ENCODE results near the gene GP1BA.

The GP1BA gene

DNA sequence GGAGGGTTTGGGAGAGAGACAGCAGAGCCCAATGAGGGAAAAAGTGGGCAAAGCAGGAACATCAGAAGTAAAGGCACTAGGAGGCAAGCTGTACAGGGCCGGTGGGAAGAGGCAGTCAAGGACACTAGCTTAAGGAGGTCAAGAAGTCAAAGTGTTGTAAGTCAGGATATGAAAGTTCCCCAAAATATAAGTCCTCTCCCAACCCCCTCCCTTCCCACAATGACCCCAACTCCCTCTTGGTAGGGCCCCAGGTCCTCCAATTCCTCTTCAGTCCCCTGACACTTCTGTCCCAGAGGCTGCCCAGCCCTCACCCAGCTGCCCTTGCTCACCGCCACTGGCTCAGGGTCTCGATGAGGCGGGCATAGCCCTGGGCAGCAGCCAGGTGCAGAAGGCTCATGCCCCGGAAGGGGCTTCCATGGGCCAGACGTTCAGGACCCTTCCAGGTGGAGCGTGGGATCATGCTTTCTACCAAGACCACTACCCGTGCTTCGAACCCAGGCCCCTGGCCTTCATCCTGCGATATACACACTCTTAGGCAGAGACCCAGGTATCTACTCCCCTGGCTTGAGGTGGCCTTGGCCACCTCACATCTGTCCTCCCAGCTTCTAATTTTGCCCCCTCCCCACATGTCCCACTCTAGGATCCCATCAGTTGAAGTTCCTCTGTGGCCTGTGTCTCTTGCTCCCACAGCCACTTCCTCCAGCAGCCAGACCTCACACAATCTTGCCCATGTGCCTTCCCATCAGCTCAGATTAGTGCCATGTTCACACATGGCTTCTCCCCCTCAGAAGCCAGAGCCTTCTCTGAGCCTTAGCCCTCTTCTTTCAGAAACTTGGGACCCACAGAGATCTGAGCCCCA, 41.4 kb downstream of the GP1BA start:
- TF ChIP-seq, protein P1, sequence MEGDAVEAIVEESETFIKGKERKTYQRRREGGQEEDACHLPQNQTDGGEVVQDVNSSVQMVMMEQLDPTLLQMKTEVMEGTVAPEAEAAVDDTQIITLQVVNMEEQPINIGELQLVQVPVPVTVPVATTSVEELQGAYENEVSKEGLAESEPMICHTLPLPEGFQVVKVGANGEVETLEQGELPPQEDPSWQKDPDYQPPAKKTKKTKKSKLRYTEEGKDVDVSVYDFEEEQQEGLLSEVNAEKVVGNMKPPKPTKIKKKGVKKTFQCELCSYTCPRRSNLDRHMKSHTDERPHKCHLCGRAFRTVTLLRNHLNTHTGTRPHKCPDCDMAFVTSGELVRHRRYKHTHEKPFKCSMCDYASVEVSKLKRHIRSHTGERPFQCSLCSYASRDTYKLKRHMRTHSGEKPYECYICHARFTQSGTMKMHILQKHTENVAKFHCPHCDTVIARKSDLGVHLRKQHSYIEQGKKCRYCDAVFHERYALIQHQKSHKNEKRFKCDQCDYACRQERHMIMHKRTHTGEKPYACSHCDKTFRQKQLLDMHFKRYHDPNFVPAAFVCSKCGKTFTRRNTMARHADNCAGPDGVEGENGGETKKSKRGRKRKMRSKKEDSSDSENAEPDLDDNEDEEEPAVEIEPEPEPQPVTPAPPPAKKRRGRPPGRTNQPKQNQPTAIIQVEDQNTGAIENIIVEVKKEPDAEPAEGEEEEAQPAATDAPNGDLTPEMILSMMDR (IDR thresholded peaks at IDR 0.05; ENCODE audit: insufficient read depth, low read length, poor library complexity, severe bottlenecking) = no peak
- Histone ChIP-seq H3K36me3 (ENCODE audit: control insufficient read depth, insufficient read depth, low read length) (peaks cover 48% of the 10 kb centered on the region), H3K4me3 (replicated peaks; ENCODE audit: low read depth, low read length) (no peak overlapping the region), H3K27me3 (replicated peaks; ENCODE audit: control insufficient read depth, insufficient read depth, low read length) (no peaks in the 10 kb centered on the region)
- no peak for DNase-seq (ENCODE audit: extremely low read depth, insufficient read length)

DNA sequence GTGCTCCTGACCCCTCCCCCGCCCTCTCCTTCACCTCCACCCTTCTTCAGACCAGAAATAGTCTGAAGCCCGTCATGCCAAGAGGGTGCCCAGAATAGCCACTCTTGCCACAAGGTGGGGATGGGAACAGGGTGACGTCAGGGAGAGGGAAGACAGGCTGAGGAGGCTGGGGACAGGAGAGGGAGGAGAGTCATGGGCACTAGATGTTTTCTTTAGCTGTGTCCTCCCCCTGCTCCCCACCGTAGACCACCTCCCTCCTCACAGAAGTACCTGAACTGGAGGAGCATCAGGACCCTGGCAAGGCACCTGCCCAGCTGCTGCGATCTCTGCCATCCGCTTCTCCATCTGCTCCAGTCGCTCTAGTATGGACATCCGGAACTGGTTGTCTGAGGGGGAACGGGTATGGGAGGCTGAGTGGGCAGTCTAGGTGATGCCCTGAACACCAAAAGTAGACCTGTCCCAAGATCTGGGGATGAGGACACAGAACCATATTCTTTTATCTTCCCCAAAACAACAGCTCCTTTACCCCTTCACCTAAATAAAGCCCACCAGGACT, 42.1 kb downstream of the GP1BA start:
- peaks cover 51% of the 10 kb centered on the region for H3K36me3 ChIP-seq (ENCODE audit: control insufficient read depth, insufficient read depth, low read length)
- H3K4me3 ChIP-seq (replicated peaks; ENCODE audit: low read depth, low read length) = no peak overlapping the region
- TF ChIP-seq, protein P1 (IDR thresholded peaks at IDR 0.05; ENCODE audit: insufficient read depth, low read length, poor library complexity, severe bottlenecking) = no peak
- H3K27me3 ChIP-seq (replicated peaks; ENCODE audit: control insufficient read depth, insufficient read depth, low read length) = no peaks in the 10 kb centered on the region
- no peak for DNase-seq (ENCODE audit: extremely low read depth, insufficient read length)

DNA sequence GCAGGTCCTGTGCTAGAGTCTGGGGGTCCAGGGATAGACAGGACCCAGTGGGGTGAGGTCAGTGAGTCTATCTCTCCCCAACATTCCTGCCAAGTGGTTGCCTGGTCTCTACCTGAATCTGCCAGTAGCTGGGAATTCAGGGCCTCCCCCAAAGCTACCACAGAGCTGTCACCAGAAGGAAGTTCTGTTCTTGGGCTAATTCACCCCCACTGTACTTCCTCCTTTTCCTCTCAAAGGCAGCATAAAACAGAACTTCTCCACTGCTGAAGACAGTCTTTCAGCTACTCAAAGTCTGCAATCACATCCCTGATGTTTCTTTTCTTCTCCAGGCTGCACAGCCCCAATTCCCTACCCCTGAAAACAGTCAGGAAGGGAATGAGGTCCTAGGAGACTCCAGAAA, 46.6 kb downstream of the GP1BA start:
- Histone ChIP-seq H3K4me3 (replicated peaks; ENCODE audit: low read depth, low read length) (no peak overlapping the region), H3K27me3 (replicated peaks; ENCODE audit: control insufficient read depth, insufficient read depth, low read length) (no peaks in the 10 kb centered on the region), H3K36me3 (ENCODE audit: control insufficient read depth, insufficient read depth, low read length) (peaks cover 42% of the 10 kb centered on the region)
- no peak for DNase-seq (ENCODE audit: extremely low read depth, insufficient read length)
- TF ChIP-seq, protein P1 (IDR thresholded peaks at IDR 0.05; ENCODE audit: insufficient read depth, low read length, poor library complexity, severe bottlenecking) = no peak

DNA sequence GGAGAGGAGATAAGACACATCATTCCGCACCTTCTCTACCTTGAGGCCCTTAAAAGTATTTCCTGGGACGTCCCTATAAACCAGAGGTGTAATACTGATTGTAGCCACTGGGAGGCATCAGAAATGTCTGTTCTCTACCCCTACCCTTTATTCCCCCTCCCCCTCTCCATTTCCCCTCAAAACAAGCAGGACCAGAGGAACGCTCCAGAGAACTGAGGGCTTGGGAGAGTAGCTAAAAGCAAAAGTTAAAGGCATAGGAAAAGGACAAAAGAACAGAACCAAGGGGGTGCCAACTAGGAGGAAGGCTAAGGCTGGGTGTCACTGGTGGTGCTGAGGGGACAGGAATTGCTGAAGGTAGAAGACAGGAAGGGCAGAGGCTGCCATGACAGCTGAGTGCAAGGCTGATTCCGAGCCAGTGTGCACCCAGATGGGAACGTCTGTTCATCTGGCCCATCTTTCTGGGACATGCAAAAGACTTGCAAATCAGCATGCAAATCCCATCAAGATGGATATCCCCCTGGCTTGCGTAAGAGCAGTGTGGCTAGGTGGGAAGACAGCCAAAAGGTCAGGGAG, 48.7 kb downstream of the GP1BA start:
- H3K36me3 ChIP-seq (ENCODE audit: control insufficient read depth, insufficient read depth, low read length) = peaks cover 36% of the 10 kb centered on the region
- TF ChIP-seq, protein P1 (IDR thresholded peaks at IDR 0.05; ENCODE audit: insufficient read depth, low read length, poor library complexity, severe bottlenecking) = peak; percentile 63
- H3K27me3 ChIP-seq (replicated peaks; ENCODE audit: control insufficient read depth, insufficient read depth, low read length) = no peaks in the 10 kb centered on the region
- H3K4me3 ChIP-seq (replicated peaks; ENCODE audit: low read depth, low read length) = no peak overlapping the region
- no peak for DNase-seq (ENCODE audit: extremely low read depth, insufficient read length)

DNA sequence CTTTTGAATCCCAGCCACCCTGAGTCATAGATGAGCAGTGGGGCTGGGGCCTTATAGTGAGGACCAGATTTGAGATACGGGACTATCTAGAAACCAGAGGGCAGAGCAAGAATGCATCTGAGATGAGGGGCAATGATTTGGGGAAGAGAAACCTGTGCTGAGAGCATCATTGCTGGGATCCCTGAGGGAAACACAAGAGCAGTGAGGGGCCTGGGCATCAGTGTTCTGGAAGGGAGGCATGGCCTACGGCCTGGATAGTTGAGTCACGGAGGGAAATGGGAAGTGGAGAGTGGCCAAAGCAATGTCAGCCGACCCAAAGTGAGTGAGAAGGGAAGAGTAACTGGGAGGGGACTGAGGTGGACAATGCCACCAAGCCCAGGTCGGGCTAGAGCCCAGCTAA, 50.2 kb downstream of the GP1BA start:
- no peak for DNase-seq (ENCODE audit: extremely low read depth, insufficient read length)
- H3K36me3 ChIP-seq (ENCODE audit: control insufficient read depth, insufficient read depth, low read length) = peaks cover 32% of the 10 kb centered on the region
- no peaks in the 10 kb centered on the region for H3K27me3 ChIP-seq (replicated peaks; ENCODE audit: control insufficient read depth, insufficient read depth, low read length)
- TF ChIP-seq, protein P1 (IDR thresholded peaks at IDR 0.05; ENCODE audit: insufficient read depth, low read length, poor library complexity, severe bottlenecking) = no peak
- H3K4me3 ChIP-seq (replicated peaks; ENCODE audit: low read depth, low read length) = no peak overlapping the region

Measured in GM06990 (cell line).